OCI-LY3 (cell line): ENCODE results near the gene PLEKHF1.

ENCODE experiments used
- H2AFZ ChIP-seq: fragments of 200-600, 300-600 bp; shearing (Covaris generic); 2 replicates; pipeline ENCODE4 v1.6.0; 2014; ENCODE audit warnings: antibody characterized with exemption, low read depth, low read length
- H3K27ac ChIP-seq: fragments of 200-600, 300-600 bp; sonication (generic); 2 replicates; pipeline ENCODE4 v1.5.1; 2014; ENCODE audit warnings: mild to moderate bottlenecking, low read length, moderate library complexity, mixed read lengths
- H3K27me3 ChIP-seq: fragments of 200-600, 300-600 bp; sonication (generic); 2 replicates; pipeline ENCODE4 v1.6.1; 2014; ENCODE audit warnings: low read depth, low read length, mixed read lengths
- H3K36me3 ChIP-seq: fragments of 200-600, 300-600 bp; sonication (generic); replicated peaks from 2 replicates; pipeline ENCODE3; 2014; ENCODE audit warnings: low read depth, low read length, mixed read lengths
- H3K4me1 ChIP-seq: fragments of 300-600, 200-600 bp; sonication (generic); 2 replicates; pipeline ENCODE4 v1.6.1; 2014; ENCODE audit warnings: low read length, mixed read lengths
- H3K4me2 ChIP-seq: fragments of 200-600, 300-600 bp; sonication (generic); 2 replicates; pipeline ENCODE4 v1.6.1; 2014; ENCODE audit warnings: low read length, mixed read lengths
- H3K4me3 ChIP-seq: fragments of 300-600, 200-600 bp; sonication (generic); 2 replicates; pipeline ENCODE4 v1.5.1; 2014; ENCODE audit warnings: antibody characterized with exemption, mild to moderate bottlenecking, low read length, moderate library complexity
- H3K79me2 ChIP-seq: fragments of 300-600, 200-600 bp; shearing (Covaris generic); 2 replicates; pipeline ENCODE4 v1.6.1; 2014; ENCODE audit warnings: mild to moderate bottlenecking, low read length, mixed read lengths
- H3K9ac ChIP-seq: fragments of 300-600, 200-600 bp; shearing (Covaris generic); 2 replicates; pipeline ENCODE4 v1.6.0; 2014; ENCODE audit warnings: mild to moderate bottlenecking, low read length, moderate library complexity
- H3K9me3 ChIP-seq: fragments of 200-600, 300-600 bp; shearing (Covaris generic); 2 replicates; pipeline ENCODE4 v1.6.1; 2014; ENCODE audit warnings: low read length, mixed read lengths; ENCODE audit not compliant: insufficient read depth
- H4K20me1 ChIP-seq: fragments of 200-600, 300-600 bp; sonication (generic); 2 replicates; pipeline ENCODE4 v1.6.1; 2016; ENCODE audit warnings: low read length, mixed read lengths; ENCODE audit not compliant: insufficient read depth
- EZH2phosphoT487 ChIP-seq: fragments of 200-600 bp; shearing (Covaris generic); IDR thresholded peaks from 2 replicates; pipeline ENCODE4 v1.6.1; 2018; ENCODE audit warnings: antibody characterized with exemption, mixed run types, low read depth
- TF ChIP-seq, protein P1 (sequence below): fragments of 200-600, 300-600 bp; sonication (generic); IDR thresholded peaks from 2 replicates; pipeline ENCODE4 v1.5.1; 2014; ENCODE audit warnings: antibody characterized with exemption, low read length, low read depth

Gene PLEKHF1

DNA sequence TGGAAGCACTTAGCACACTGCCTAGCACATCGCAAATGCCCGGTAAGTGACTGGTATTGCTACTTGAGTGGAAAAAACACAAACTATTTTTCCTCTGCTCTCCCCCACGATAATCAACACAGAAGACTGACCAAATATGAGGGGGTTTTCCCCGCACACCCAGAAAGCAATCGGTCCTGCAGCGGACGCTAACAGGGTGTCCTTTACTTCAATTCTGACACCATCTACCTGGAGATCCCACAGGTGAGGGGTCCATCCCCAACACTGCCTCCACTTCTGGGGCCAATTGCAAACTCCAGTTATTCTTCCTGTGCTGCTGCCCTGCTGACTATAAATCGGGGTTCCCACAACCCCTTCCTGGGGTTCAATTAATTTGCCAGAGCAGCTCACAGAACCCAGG is 26.2 kb upstream of the PLEKHF1 start:
- H3K27ac ChIP-seq = no peak overlapping the region
- peaks cover 12% of the 10 kb centered on the region for H3K27me3 ChIP-seq
- no peaks in the 10 kb centered on the region for H4K20me1 ChIP-seq
- H2AFZ ChIP-seq = no peak overlapping the region
- no peaks in the 10 kb centered on the region for H3K36me3 ChIP-seq
- no peaks in the 10 kb centered on the region for H3K4me1 ChIP-seq
- TF ChIP-seq, protein P1, sequence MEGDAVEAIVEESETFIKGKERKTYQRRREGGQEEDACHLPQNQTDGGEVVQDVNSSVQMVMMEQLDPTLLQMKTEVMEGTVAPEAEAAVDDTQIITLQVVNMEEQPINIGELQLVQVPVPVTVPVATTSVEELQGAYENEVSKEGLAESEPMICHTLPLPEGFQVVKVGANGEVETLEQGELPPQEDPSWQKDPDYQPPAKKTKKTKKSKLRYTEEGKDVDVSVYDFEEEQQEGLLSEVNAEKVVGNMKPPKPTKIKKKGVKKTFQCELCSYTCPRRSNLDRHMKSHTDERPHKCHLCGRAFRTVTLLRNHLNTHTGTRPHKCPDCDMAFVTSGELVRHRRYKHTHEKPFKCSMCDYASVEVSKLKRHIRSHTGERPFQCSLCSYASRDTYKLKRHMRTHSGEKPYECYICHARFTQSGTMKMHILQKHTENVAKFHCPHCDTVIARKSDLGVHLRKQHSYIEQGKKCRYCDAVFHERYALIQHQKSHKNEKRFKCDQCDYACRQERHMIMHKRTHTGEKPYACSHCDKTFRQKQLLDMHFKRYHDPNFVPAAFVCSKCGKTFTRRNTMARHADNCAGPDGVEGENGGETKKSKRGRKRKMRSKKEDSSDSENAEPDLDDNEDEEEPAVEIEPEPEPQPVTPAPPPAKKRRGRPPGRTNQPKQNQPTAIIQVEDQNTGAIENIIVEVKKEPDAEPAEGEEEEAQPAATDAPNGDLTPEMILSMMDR = no peak
- no peak for TF ChIP-seq EZH2phosphoT487
- H3K9me3 ChIP-seq = no peaks in the 10 kb centered on the region
- H3K4me3 ChIP-seq = no peak overlapping the region
- H3K9ac ChIP-seq = no peak overlapping the region
- no peaks in the 10 kb centered on the region for H3K79me2 ChIP-seq
- H3K4me2 ChIP-seq = no peak overlapping the region

GRCh38 chr19:29640231-29640630 is 25.0 kb upstream of the PLEKHF1 start:
- no peak overlapping the region for H3K4me3 ChIP-seq
- H3K27me3 ChIP-seq = peaks cover 16% of the 10 kb centered on the region
- H3K9me3 ChIP-seq = no peaks in the 10 kb centered on the region
- no peaks in the 10 kb centered on the region for H3K4me1 ChIP-seq
- no peak overlapping the region for H2AFZ ChIP-seq
- TF ChIP-seq, protein P1 = no peak
- no peak for TF ChIP-seq EZH2phosphoT487
- no peak overlapping the region for H3K27ac ChIP-seq
- H3K79me2 ChIP-seq = no peaks in the 10 kb centered on the region
- H3K4me2 ChIP-seq = no peak overlapping the region
- H3K36me3 ChIP-seq = no peaks in the 10 kb centered on the region
- no peaks in the 10 kb centered on the region for H4K20me1 ChIP-seq
- no peak overlapping the region for H3K9ac ChIP-seq

- peaks cover 27% of the 10 kb centered on the region for H3K27me3 ChIP-seq
- H3K4me3 ChIP-seq = no peak overlapping the region
- H2AFZ ChIP-seq = no peak overlapping the region
- no peaks in the 10 kb centered on the region for H3K79me2 ChIP-seq
- H3K9ac ChIP-seq = no peak overlapping the region
- no peaks in the 10 kb centered on the region for H3K9me3 ChIP-seq
- TF ChIP-seq EZH2phosphoT487 = no peak
- TF ChIP-seq, protein P1 = no peak
- H3K36me3 ChIP-seq = no peaks in the 10 kb centered on the region
- H3K4me1 ChIP-seq = no peaks in the 10 kb centered on the region
- H3K4me2 ChIP-seq = no peak overlapping the region
- H4K20me1 ChIP-seq = no peaks in the 10 kb centered on the region
- no peak overlapping the region for H3K27ac ChIP-seq
Measured at GRCh38 chr19:29641597-29641996, 23.7 kb upstream of the PLEKHF1 start.

DNA sequence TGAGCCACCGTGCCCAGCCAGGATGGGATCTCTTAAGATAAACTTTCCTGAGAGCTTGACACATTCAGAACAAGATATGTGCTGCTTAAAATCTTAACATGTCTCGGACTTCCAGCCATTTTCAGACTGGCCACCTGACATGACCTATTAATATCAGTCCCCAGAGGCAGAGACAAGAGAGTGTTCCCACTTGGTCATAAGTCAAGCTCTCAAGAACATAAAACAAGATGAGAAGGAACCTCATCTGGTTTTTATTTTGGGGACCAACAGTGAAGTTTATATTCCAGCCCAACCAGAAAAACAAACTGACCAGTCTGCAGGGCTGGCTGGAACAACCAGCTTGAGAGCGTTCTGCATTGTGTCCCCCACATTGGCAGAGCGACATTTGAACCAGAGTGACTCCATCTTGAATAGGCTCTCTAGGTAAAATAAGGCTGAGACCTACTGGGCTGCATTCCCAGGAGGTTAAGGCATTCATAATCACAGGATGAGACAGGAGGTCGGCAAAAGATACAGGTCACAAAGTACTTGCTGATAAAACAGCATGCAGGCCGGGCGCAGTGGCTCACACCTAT is 21.8 kb upstream of the PLEKHF1 start:
- Histone ChIP-seq H3K27me3 (peaks cover 27% of the 10 kb centered on the region), H4K20me1 (no peaks in the 10 kb centered on the region), H3K9me3 (no peaks in the 10 kb centered on the region), H2AFZ (no peak overlapping the region), H3K27ac (no peak overlapping the region), H3K4me3 (no peak overlapping the region), H3K36me3 (no peaks in the 10 kb centered on the region), H3K4me1 (no peaks in the 10 kb centered on the region), H3K4me2 (no peak overlapping the region), H3K9ac (no peak overlapping the region), H3K79me2 (no peaks in the 10 kb centered on the region)
- no peak for TF ChIP-seq EZH2phosphoT487
- TF ChIP-seq, protein P1 = no peak
